Esophagus squamous epithelium (tissue), 4 donors: ENCODE data around the gene L1TD1.

ENCODE experiments used
- POLR2A ChIP-seq, 4 donors: fragments of 450-650 bp; IDR thresholded peaks; one replicate each; pipeline ENCODE4 v1.6.1; 2017; ENCODE audit warnings: antibody characterized with exemption in 4 of 4, mild to moderate bottlenecking in 4 of 4, moderate library complexity in 3 of 4
- TF ChIP-seq, protein P1 (sequence below), 6 experiments: fragments of 450-650 bp in 4 of 6; fragments of 200-600 bp in 2 of 6; sonication (generic) in 2 of 6; IDR thresholded peaks; one replicate each; pipeline ENCODE4 v1.5.1; 2016 to 2019; ENCODE audit warnings: antibody characterized with exemption in 6 of 6, mild to moderate bottlenecking in 4 of 6, moderate library complexity in 4 of 6

DNA sequence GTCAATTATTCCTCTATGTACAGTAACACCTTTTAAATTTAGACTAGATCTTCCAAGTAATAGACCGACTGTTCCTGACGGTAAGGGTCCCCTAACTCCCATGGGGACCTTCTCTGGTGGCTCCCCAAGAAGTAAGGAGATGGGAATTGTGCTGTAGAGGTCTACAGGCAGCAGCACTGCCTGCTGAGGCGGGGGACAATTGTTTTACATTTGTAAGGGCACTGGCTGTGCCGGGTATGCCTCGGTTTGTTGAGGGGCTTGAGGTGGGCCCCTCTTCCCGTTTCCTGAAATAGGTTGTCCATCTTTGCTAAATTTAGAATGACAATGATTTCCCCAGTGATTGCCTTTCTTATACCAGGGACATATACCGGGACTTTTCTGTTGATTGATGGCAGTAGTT, 13.1 kb upstream of the L1TD1 start:
- TF ChIP-seq, protein P1, sequence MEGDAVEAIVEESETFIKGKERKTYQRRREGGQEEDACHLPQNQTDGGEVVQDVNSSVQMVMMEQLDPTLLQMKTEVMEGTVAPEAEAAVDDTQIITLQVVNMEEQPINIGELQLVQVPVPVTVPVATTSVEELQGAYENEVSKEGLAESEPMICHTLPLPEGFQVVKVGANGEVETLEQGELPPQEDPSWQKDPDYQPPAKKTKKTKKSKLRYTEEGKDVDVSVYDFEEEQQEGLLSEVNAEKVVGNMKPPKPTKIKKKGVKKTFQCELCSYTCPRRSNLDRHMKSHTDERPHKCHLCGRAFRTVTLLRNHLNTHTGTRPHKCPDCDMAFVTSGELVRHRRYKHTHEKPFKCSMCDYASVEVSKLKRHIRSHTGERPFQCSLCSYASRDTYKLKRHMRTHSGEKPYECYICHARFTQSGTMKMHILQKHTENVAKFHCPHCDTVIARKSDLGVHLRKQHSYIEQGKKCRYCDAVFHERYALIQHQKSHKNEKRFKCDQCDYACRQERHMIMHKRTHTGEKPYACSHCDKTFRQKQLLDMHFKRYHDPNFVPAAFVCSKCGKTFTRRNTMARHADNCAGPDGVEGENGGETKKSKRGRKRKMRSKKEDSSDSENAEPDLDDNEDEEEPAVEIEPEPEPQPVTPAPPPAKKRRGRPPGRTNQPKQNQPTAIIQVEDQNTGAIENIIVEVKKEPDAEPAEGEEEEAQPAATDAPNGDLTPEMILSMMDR (IDR thresholded peaks at IDR 0.05), result no peak
- no peak for TF ChIP-seq POLR2A (IDR thresholded peaks at IDR 0.05)
